ENCODE data around the gene MMP1. TPM values are rescaled to one million over a fixed set of nuclear protein-coding genes. Genes with fewer than 3 reads are reported as not detected.

Gene MMP1
- total RNA-seq, 1 experiment from 2014 or later, result not detected

DNA sequence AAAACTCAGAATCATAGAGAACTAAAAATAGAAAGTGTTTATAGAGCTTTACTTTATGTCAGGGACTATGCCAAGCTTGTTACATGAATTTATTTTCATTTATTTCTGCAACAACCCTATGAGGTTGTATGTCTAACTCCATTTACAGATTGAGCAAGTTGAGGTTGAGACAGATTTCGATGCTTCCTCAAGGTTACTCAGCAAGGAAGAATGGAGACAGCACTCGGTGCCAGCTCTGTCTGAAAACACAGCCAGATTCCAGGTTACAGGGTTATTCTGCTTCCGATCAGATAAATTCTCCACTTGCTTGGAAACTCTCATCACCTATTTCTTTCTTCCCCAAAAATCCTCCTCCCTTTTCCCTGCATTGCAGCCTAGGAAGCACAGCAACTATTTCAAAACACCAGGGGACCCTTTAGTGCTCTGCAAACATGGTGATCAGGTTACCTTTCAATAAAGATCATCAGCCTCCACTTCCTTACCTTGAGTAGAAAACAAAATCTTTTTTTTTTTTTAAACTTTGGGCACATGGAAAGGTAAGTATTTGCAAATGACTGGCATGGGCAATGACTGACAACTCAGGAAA is 38.4 kb upstream of the MMP1 start:
- Mint-ChIP-seq H3K9me3 (no peaks in the 10 kb centered on the region), H3K27me3 (ENCODE audit: low read depth) (peaks cover 4% of the 10 kb centered on the region; the same call in 1 of the 2 replicates), H3K27ac (no peak overlapping the region), H3K4me3 (no peak overlapping the region), H3K4me1 (peaks cover 33% of the 10 kb centered on the region), H3K36me3 (no peaks in the 10 kb centered on the region)
- DNase-seq (ENCODE audit: low spot score), result no peak
- CTCF ChIA-PET, result interaction anchor here (0.6 to 1.4 kb wide), 3 partner anchors 19 to 78 kb away, joined by 3 to 4 read pairs (median 3); partner anchors contain the start of gene MMP10
- TF ChIP-seq, protein P1, sequence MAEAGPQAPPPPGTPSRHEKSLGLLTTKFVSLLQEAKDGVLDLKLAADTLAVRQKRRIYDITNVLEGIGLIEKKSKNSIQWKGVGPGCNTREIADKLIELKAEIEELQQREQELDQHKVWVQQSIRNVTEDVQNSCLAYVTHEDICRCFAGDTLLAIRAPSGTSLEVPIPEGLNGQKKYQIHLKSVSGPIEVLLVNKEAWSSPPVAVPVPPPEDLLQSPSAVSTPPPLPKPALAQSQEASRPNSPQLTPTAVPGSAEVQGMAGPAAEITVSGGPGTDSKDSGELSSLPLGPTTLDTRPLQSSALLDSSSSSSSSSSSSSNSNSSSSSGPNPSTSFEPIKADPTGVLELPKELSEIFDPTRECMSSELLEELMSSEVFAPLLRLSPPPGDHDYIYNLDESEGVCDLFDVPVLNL (CRISPR knock-in tag; IDR thresholded peaks at IDR 0.05; ENCODE audit: borderline replicate concordance, low read depth), result no peak
- TF ChIP-seq ZNF232 (CRISPR knock-in tag; IDR thresholded peaks at IDR 0.05), result no peak
- TF ChIP-seq, protein P2, sequence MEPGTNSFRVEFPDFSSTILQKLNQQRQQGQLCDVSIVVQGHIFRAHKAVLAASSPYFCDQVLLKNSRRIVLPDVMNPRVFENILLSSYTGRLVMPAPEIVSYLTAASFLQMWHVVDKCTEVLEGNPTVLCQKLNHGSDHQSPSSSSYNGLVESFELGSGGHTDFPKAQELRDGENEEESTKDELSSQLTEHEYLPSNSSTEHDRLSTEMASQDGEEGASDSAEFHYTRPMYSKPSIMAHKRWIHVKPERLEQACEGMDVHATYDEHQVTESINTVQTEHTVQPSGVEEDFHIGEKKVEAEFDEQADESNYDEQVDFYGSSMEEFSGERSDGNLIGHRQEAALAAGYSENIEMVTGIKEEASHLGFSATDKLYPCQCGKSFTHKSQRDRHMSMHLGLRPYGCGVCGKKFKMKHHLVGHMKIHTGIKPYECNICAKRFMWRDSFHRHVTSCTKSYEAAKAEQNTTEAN (CRISPR knock-in tag; IDR thresholded peaks at IDR 0.05), result no peak
- TF ChIP-seq, protein P3, sequence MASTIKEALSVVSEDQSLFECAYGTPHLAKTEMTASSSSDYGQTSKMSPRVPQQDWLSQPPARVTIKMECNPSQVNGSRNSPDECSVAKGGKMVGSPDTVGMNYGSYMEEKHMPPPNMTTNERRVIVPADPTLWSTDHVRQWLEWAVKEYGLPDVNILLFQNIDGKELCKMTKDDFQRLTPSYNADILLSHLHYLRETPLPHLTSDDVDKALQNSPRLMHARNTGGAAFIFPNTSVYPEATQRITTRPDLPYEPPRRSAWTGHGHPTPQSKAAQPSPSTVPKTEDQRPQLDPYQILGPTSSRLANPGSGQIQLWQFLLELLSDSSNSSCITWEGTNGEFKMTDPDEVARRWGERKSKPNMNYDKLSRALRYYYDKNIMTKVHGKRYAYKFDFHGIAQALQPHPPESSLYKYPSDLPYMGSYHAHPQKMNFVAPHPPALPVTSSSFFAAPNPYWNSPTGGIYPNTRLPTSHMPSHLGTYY (CRISPR knock-in tag; IDR thresholded peaks at IDR 0.05), result no peak
- POLR2A ChIA-PET, result interaction anchor here (0.5 kb wide), 1 partner anchor 718 kb away, joined by 4 read pairs; no protein-coding TSS in a partner anchor
- ATAC-seq, result peak; percentile 84

DNA sequence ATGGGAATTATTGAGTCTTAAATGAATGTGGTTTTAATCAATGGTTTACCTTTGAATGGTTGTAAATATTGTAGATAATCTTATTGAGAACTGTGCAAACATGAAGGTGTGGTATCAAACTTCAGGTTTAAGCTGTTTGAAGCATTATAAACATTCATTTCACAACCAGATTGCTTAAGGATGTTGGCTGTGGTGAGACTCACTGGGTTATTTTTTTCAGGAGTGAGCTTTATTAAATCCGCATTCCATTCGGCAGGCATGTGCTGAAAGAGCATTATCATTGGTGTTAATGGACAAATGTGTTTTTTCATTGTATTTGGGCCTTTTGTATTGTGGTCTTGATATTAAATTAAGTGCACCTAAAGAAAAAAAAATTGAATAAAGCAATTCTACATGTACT is 35.8 kb upstream of the MMP1 start:
- TF ChIP-seq FOXP1 (CRISPR knock-in tag; IDR thresholded peaks at IDR 0.05; ENCODE audit: borderline replicate concordance) (no peak), FOXJ3 (CRISPR knock-in tag; IDR thresholded peaks at IDR 0.05; ENCODE audit: borderline replicate concordance) (no peak), NFATC4 (CRISPR knock-in tag; IDR thresholded peaks at IDR 0.05) (no peak), TCF7 (CRISPR knock-in tag; IDR thresholded peaks at IDR 0.05; ENCODE audit: low read depth) (no peak), SMAD4 (CRISPR knock-in tag; IDR thresholded peaks at IDR 0.05) (no peak), EMX1 (CRISPR knock-in tag; IDR thresholded peaks at IDR 0.05) (no peak)
- TF ChIP-seq, protein P4, sequence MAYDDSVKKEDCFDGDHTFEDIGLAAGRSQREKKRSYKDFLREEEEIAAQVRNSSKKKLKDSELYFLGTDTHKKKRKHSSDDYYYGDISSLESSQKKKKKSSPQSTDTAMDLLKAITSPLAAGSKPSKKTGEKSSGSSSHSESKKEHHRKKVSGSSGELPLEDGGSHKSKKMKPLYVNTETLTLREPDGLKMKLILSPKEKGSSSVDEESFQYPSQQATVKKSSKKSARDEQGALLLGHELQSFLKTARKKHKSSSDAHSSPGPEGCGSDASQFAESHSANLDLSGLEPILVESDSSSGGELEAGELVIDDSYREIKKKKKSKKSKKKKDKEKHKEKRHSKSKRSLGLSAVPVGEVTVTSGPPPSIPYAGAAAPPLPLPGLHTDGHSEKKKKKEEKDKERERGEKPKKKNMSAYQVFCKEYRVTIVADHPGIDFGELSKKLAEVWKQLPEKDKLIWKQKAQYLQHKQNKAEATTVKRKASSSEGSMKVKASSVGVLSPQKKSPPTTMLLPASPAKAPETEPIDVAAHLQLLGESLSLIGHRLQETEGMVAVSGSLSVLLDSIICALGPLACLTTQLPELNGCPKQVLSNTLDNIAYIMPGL (CRISPR knock-in tag; IDR thresholded peaks at IDR 0.05), result no peak
- TF ChIP-seq, protein P5, sequence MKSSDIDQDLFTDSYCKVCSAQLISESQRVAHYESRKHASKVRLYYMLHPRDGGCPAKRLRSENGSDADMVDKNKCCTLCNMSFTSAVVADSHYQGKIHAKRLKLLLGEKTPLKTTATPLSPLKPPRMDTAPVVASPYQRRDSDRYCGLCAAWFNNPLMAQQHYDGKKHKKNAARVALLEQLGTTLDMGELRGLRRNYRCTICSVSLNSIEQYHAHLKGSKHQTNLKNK (CRISPR knock-in tag; IDR thresholded peaks at IDR 0.05), result no peak
- H3K9me3 Mint-ChIP-seq, result no peaks in the 10 kb centered on the region
- ChIA-PET CTCF (no interaction called here), POLR2A (no interaction called here)
- no peaks in the 10 kb centered on the region for H3K36me3 Mint-ChIP-seq
- no peak for ATAC-seq
- H3K27me3 Mint-ChIP-seq (ENCODE audit: low read depth), result peaks cover 4% of the 10 kb centered on the region; the same call in 1 of the 2 replicates
- peaks cover 42% of the 10 kb centered on the region for H3K4me1 Mint-ChIP-seq
- no peak for DNase-seq (ENCODE audit: low spot score)
- no peak overlapping the region for H3K27ac Mint-ChIP-seq
- H3K4me3 Mint-ChIP-seq, result no peak overlapping the region

DNA sequence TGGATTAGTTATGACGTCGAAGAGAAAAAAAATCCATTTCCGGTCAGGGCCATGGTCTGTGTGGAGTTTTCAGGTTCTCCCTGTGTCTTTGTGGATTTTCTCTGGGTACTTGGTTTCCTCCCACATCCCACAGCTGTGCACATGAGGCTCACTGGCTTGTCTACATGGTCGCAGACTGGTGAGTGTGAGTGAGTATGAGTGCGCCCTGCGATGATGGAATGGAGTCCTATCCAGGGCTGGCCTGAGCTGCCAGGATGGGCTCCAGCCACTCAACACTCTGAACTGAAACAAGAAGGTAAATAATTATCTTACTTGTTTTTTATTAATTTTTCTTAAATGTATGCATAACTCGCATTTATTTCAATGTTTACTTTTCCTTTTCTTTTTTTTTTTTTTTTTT is 34.7 kb upstream of the MMP1 start:
- peaks cover under 1% of the 10 kb centered on the region for H3K9me3 Mint-ChIP-seq
- H3K27ac Mint-ChIP-seq, result no peak overlapping the region
- DNase-seq (ENCODE audit: low spot score) (no peak), ATAC-seq (no peak)
- peaks cover 4% of the 10 kb centered on the region; the same call in 1 of the 2 replicates for H3K27me3 Mint-ChIP-seq (ENCODE audit: low read depth)
- no peak overlapping the region for H3K4me3 Mint-ChIP-seq
- H3K36me3 Mint-ChIP-seq, result no peaks in the 10 kb centered on the region; the same call in 1 of the 2 replicates
- POLR2A ChIA-PET, result no interaction called here
- CTCF ChIA-PET, result interaction anchor here (0.6 to 1.7 kb wide), 3 partner anchors 81 to 325 kb away, joined by 4 to 8 read pairs (median 4); no protein-coding TSS in a partner anchor
- H3K4me1 Mint-ChIP-seq, result peaks cover 37% of the 10 kb centered on the region
- TF ChIP-seq CREM (CRISPR knock-in tag; IDR thresholded peaks at IDR 0.05), result no peak
- TF ChIP-seq ZNF219 (CRISPR knock-in tag; IDR thresholded peaks at IDR 0.05; ENCODE audit: borderline replicate concordance), result no peak
- TF ChIP-seq ESRRA (CRISPR knock-in tag; IDR thresholded peaks at IDR 0.05; ENCODE audit: borderline replicate concordance), result no peak
- no peak for TF ChIP-seq PRRX2 (CRISPR knock-in tag; IDR thresholded peaks at IDR 0.05)
- no peak for TF ChIP-seq HMGA2 (CRISPR knock-in tag; IDR thresholded peaks at IDR 0.05)
- TF ChIP-seq ZBTB21 (CRISPR knock-in tag; IDR thresholded peaks at IDR 0.05; ENCODE audit: borderline replicate concordance), result no peak
- TF ChIP-seq, protein P6, sequence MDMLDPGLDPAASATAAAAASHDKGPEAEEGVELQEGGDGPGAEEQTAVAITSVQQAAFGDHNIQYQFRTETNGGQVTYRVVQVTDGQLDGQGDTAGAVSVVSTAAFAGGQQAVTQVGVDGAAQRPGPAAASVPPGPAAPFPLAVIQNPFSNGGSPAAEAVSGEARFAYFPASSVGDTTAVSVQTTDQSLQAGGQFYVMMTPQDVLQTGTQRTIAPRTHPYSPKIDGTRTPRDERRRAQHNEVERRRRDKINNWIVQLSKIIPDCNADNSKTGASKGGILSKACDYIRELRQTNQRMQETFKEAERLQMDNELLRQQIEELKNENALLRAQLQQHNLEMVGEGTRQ (CRISPR knock-in tag; IDR thresholded peaks at IDR 0.05), result no peak
- TF ChIP-seq, protein P7, sequence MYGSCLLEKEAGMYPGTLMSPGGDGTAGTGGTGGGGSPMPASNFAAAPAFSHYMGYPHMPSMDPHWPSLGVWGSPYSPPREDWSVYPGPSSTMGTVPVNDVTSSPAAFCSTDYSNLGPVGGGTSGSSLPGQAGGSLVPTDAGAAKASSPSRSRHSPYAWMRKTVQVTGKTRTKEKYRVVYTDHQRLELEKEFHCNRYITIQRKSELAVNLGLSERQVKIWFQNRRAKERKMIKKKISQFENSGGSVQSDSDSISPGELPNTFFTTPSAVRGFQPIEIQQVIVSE (CRISPR knock-in tag; IDR thresholded peaks at IDR 0.05; ENCODE audit: borderline replicate concordance), result no peak
- TF ChIP-seq, protein P8, sequence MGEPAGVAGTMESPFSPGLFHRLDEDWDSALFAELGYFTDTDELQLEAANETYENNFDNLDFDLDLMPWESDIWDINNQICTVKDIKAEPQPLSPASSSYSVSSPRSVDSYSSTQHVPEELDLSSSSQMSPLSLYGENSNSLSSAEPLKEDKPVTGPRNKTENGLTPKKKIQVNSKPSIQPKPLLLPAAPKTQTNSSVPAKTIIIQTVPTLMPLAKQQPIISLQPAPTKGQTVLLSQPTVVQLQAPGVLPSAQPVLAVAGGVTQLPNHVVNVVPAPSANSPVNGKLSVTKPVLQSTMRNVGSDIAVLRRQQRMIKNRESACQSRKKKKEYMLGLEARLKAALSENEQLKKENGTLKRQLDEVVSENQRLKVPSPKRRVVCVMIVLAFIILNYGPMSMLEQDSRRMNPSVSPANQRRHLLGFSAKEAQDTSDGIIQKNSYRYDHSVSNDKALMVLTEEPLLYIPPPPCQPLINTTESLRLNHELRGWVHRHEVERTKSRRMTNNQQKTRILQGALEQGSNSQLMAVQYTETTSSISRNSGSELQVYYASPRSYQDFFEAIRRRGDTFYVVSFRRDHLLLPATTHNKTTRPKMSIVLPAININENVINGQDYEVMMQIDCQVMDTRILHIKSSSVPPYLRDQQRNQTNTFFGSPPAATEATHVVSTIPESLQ (CRISPR knock-in tag; IDR thresholded peaks at IDR 0.05), result no peak

Measured in WTC11 (cell line).